Psoas muscle (tissue), 8 donors: ENCODE results near the gene HAPLN3. TPM values are rescaled to one million over a fixed set of nuclear protein-coding genes. Genes with fewer than 3 reads are reported as not detected.

Experiments
- ATAC-seq, 4 donors: fragments of 200-7000 bp; cut with Tn5 transposase; one replicate each; pipeline ENCODE4 v1.9.1; 2020; ENCODE audit warnings: moderate library complexity in 3 of 4, mild to moderate bottlenecking in 2 of 4
- DNase-seq, 2 donors: peaks; one replicate each; pipeline ENCODE4 v3.0.0-alpha.2; 2020
- H3K27ac ChIP-seq: fragments of 200-600 bp; one replicate; pipeline ENCODE4 v1.8.0; 2022
- H3K27me3 ChIP-seq, 3 donors: fragments of 200-600 bp in 1 of 3; one replicate each; pipeline versions ENCODE4 v1.6.1 to v1.8.0; 2013 to 2022; ENCODE audit warnings: low read length in 2 of 3, mild to moderate bottlenecking in 2 of 3, moderate library complexity in 1 of 3; ENCODE audit not compliant: insufficient read depth in 3 of 3
- H3K36me3 ChIP-seq, 2 donors: fragments of 200-600 bp in 1 of 2; one replicate each; pipeline versions ENCODE4 v1.6.1 to v1.8.0; 2013 to 2022; ENCODE audit warnings: low read depth in 1 of 2, mild to moderate bottlenecking in 1 of 2, moderate library complexity in 1 of 2; ENCODE audit not compliant: insufficient read depth in 1 of 2
- H3K4me1 ChIP-seq: fragments of 200-600 bp; one replicate; pipeline ENCODE4 v1.8.0; 2022
- H3K4me3 ChIP-seq: fragments of 200-600 bp; one replicate; pipeline ENCODE4 v1.8.0; 2022; ENCODE audit warnings: mild to moderate bottlenecking
- H3K9me3 ChIP-seq: fragments of 200-600 bp; one replicate; pipeline ENCODE4 v1.8.0; 2022
- CTCF ChIP-seq: fragments of 200-600 bp; IDR thresholded peaks from one replicate; pipeline ENCODE4 v1.8.0; 2022; ENCODE audit warnings: antibody characterized with exemption
- WGBS, 3 donors: extraction: QIAGEN DNeasy Blood & Tissue Kit; methylation state at CpG; one replicate each; pipeline versions ENCODE4 v1.1.6 to v1.1.7; 2013; 5-methylcytosine and 5-hydroxymethylcytosine counted together
- intact Hi-C, 2 donors: fragments of 100-400 bp; cut with DNase I; formaldehyde crosslinking; loops; one replicate each; pipeline versions ENCODE4 v1.11.0 to v1.14.2; 2022
- polyA plus RNA-seq, 3 donors: library from polyadenylated mRNA; stranded (reverse); fragments of 200-250 nt; gene quantifications; one replicate each; pipeline ENCODE4 v1.2.3, GENCODE V29; 2013
- total RNA-seq, 4 donors: library from RNA; stranded (reverse); fragmentation: NEBNext Ultra II Directional in 2 of 4; extraction: Animal tissue kit (Norgen Biotek cat#: 25700) in 2 of 4; gene quantifications; one replicate each; pipeline versions ENCODE4 v1.2.1 to v1.2.4, GENCODE V29; 2021 to 2023
- donor health status: healthy with polysubstance abuse.
- donor health status: DM: no; HTN: no; CAD: no; lungs with moderate emphysema.
- donor health status: Bipolar disorder and iron deficiency.
- donor health status: healthy.
- donor health status: DM: yes; HTN: yes; CAD: no.
- donor health status: DM: no; HTN: no; CAD: no.
- donor health status: DM: no; HTN: no; CAD: no.
- donor health status: DM: yes; HTN: yes; CAD: no.

The HAPLN3 gene
- total and polyA plus RNA-seq, 7 donors: 1.2 to 5.8 (median 3.9) TPM

GRCh38 chr15:88920186-88920891, 25.0 kb upstream of the HAPLN3 start:
- no peaks in the 10 kb centered on the region for H3K27me3 ChIP-seq
- WGBS, 3 donors: 71 to 75% (median 72%) methylated on average over 9 of the region's 9 CpGs
- intact Hi-C loops: no loop called here
- no peaks in the 10 kb centered on the region for H3K36me3 ChIP-seq
- TF ChIP-seq CTCF: no peak
- ATAC-seq: no peak
- no peaks in the 10 kb centered on the region for H3K9me3 ChIP-seq
- DNase-seq: peak in 1 of 2 donors; percentile 50
- H3K4me3 ChIP-seq: no peak overlapping the region
- H3K4me1 ChIP-seq: peaks cover 22% of the 10 kb centered on the region
- H3K27ac ChIP-seq: no peak overlapping the region

DNA sequence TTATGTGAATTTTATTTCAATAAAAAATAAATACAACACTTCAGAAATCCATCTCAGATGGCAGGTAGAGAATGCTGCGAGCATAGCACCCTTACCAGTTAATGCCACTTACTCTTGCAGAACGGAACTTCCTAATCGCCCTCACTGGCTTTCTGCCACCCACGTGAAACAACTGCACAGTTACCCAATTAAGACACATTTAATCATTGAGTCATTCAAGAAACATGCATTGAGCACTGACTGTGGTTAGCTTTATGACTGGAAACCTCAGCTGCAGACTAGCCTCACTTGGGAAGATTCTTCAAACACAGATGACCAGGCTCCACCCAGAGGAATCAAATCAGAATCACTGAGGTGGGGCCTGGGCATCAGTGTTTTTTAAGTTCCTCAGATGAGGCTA, 23.4 kb upstream of the HAPLN3 start:
- DNase-seq: peak; percentile 83 to 88
- intact Hi-C loops: no loop called here
- no peaks in the 10 kb centered on the region for H3K9me3 ChIP-seq

GRCh38 chr15:88917760-88918159, 22.4 kb upstream of the HAPLN3 start:
- WGBS, 3 donors: 90 to 92% (median 92%) methylated on average over 5 of the region's 5 CpGs
- H3K4me1 ChIP-seq: peaks cover 34% of the 10 kb centered on the region
- intact Hi-C loops: no loop called here
- DNase-seq: no peak
- no peak overlapping the region for H3K4me3 ChIP-seq
- peak overlapping the region; percentile 84 for H3K27ac ChIP-seq
- ATAC-seq: no peak
- no peaks in the 10 kb centered on the region for H3K27me3 ChIP-seq
- no peaks in the 10 kb centered on the region for H3K36me3 ChIP-seq
- TF ChIP-seq CTCF: no peak
- no peaks in the 10 kb centered on the region for H3K9me3 ChIP-seq

More for the DNA sequence above, 23.4 kb upstream of the HAPLN3 start:
- peaks cover 34% of the 10 kb centered on the region for H3K4me1 ChIP-seq
- H3K27ac ChIP-seq: peak overlapping the region; percentile 84
- H3K27me3 ChIP-seq: no peaks in the 10 kb centered on the region
- 17 to 36% (median 20%) methylated on average over 4 of the region's 4 CpGs for WGBS, 3 donors
- no peaks in the 10 kb centered on the region for H3K36me3 ChIP-seq
- TF ChIP-seq CTCF: no peak
- no peak overlapping the region for H3K4me3 ChIP-seq
- peak; percentile 90 to 95 (median 94) for ATAC-seq

DNA sequence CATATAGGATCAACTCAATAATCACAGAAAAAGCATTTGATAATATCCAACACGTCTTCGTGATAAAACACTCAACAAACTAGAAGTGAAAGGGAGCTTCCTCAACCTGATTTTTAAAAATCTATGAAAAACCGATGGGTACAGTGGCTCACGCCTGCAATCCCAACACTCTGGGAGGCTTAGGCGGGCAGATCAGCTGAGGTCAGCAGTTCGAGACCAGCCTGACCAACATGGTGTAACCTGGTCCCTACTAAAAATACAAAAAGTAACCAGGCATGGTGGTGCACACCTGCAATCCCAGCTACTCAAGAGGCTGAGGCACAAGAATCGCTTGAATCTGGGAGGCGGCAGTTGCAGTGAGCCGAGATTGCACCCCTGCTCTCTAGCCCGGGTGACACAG, 20.0 kb upstream of the HAPLN3 start:
- peaks cover 48% of the 10 kb centered on the region for H3K4me1 ChIP-seq

More for the DNA sequence above, 20.0 kb upstream of the HAPLN3 start:
- DNase-seq (no peak), ATAC-seq (no peak)
- Histone ChIP-seq H3K36me3 (no peaks in the 10 kb centered on the region), H3K9me3 (no peaks in the 10 kb centered on the region), H3K27me3 (no peaks in the 10 kb centered on the region), H3K4me3 (no peak overlapping the region), H3K27ac (peak overlapping the region; percentile 93)
- TF ChIP-seq CTCF: no peak
- 91 to 95% (median 94%) methylated on average over 10 of the region's 10 CpGs for WGBS, 3 donors
- intact Hi-C loops: no loop called here
